ENCODE data around the gene MINK1.

The MINK1 gene

GRCh38 chr17:4945176-4945943, 112.2 kb downstream of the MINK1 start:
- peak in 21 of 58 donors; percentile 8 to 75 (median 27) for DNase-seq

DNA sequence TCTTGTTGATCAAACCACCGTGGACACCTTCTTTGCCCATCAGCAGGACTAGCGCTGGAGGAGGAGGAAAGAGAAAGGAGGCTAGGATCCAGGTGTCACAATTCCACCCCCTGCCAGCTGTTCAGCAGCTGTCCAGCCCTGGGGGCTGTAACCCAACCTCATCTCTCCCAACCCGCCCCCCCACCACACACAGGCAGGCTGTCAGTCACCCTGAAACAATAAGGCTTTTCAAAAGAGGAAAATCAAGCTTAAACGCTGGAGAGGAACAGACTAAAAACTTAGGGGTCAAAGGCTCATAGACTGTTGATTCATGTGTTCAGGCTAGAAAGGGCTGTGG, 112.8 kb downstream of the MINK1 start:
- DNase-seq: no peak

DNA sequence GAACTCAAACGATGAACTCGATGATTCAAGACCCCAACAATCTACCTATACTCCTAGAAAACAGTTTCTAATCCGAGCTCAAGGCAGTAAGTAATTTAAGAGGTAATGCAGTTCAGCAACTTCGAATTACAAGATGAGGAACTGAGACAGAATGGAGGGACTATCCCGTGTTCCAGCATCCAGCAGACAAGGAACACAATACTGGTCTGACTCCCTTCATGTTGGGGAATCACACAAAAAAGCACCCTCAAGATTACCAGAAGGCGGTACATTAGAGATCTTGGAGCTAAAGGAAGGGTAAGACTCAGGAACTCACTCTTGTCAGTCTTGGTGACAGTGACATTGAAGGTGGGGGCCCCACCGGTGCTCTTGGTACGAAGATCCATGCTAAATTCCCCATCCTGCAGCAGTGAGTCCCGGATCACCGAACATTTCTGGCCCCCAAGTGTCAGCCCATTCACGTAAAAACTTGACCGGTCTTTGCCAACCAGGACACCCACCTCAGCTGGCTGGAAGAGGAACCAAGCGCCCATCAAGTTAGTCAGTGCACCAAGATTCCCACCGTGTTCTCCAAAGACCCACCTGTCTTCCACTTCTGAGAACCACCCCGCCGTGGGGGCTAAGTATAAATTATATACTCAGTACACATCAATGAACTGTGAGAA, 113.3 kb downstream of the MINK1 start:
- DNase-seq: no peak

GRCh38 chr17:4947010-4947410, 113.9 kb downstream of the MINK1 start:
- no peak for DNase-seq

Measured in anterior cingulate cortex (tissue), 58 donors.